ENCODE results near the gene NFATC4. TPM values are rescaled to one million over a fixed set of nuclear protein-coding genes. Genes with fewer than 3 reads are reported as not detected.
"Not testable (repeated sequence)": the region's sequence is repeated elsewhere in the genome, so short reads cannot be mapped to it uniquely, and the experiment has no call there.

Gene NFATC4
- total RNA-seq, 1 donor from 2014 or later = 42.5 TPM

DNA sequence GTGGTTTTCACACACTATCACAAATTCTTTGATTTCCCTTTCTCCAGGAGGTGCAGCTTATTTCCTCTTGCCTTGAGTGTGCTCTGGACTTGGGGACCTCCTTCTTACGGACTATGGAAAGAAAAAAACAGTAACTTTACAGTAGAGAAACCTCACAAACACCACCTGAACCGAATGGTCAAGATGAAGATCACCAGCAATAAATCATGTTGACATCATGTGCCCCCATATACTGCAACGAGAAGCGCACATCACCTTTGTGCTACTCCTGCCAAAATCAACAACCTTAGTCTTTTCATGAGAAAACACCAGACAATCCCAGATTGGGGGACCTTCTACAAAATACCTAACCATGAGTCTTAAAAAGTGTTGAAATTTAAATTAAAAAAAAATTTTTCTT is 17.5 kb downstream of the NFATC4 start:
- no peak for DNase-seq (ENCODE audit: extremely low read depth, low read depth, low spot score)

DNA sequence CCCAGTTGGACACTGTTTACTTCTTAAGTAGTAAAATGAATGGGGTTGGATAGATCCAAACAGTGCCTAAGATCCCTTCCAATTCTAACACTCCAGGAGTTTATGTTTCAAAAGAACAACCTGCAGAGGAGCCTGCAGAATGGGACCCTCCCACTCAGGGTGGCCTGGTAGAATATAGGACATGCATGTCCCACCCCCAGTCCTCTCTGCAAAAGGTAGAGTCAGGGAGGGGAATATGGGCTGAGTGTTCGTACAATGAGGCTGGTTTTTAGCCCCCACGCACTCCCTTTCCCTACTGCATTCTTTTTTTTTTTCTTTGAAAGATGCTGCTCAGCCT is 19.0 kb downstream of the NFATC4 start:
- DNase-seq (ENCODE audit: extremely low read depth, low read depth, low spot score) = no peak

DNA sequence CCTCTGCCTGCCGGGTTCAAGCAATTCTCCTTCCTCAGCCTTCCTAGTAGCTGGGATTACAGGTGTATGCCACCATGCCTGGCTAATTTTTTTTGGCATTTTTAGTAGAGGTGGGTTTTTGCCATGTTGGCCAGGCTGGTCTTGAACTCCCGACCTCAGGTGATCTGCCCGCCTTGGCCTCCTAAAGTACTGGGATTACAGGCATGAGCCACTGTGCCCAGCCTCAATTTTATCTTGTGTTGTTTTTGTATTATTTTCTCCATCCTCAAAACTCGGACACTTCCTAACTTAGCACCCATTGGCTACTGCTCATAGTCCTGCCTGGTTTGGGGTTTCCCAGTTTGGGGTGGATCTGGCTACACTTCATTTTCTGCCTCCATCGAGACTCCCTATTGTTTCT is 19.6 kb downstream of the NFATC4 start:
- DNase-seq (ENCODE audit: extremely low read depth, low read depth, low spot score) = not testable (repeated sequence)

DNA sequence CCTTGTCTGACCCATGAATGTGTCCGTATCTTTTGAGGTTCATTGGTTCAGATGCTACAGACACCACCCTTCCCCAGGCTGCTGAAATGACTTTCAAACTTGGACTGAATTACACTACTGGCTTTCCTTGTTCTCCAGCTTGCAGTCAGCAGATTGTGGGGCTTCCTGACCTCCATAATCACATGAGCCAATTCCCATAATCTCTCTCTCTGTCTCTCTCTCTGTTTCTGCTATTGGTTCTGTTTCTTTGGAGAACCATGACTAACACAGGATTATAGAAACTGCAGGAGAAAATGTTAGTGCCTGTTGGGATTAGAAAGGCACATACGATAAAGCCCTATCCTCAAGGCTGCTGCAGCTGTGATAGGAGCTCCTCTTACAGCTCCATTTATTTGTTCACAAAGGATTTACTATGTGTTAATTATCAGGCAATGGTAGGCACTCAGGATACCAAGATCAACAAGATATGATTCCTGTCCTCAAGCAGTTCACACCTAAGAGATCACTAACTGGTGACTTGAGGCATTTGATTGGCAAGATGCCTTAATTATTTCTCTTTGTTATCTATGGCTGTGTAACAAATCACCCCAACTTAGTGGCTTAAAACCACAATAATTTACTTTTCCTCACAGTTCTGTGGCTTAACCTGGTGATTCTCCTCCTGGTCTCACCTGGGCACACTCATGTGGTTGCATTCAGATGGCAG is 20.6 kb downstream of the NFATC4 start:
- DNase-seq (ENCODE audit: extremely low read depth, low read depth, low spot score) = no peak

DNA sequence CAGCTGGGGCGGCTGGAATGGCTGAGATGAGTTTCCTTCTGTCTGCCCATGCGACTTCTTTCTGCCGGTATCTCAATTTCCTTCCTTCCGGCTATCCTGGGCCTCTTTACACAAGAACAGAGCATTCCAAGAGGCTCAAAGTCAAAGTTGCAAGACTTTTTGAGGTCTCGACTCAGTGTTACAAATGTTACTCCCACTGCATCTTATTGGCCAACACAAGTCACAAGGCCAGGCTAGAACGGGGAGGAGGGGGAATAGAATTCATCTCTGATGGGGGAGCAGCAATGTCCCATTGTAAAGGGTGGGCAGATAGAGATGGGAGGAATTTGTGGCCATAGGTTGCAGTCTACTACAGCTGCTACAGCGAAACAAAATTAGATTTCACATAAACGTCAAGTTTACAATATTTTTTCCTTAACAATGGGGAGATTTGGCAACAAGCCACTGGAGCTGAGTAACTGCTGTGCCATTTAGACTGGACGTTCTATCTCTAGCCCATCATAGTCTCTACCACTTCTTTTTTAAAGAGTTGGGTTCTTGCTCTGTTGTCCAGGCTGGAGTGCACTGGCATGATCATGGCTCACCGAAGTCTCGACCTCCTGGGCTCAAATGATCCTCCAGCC is 21.4 kb downstream of the NFATC4 start:
- DNase-seq (ENCODE audit: extremely low read depth, low read depth, low spot score) = peak; percentile 12

DNA sequence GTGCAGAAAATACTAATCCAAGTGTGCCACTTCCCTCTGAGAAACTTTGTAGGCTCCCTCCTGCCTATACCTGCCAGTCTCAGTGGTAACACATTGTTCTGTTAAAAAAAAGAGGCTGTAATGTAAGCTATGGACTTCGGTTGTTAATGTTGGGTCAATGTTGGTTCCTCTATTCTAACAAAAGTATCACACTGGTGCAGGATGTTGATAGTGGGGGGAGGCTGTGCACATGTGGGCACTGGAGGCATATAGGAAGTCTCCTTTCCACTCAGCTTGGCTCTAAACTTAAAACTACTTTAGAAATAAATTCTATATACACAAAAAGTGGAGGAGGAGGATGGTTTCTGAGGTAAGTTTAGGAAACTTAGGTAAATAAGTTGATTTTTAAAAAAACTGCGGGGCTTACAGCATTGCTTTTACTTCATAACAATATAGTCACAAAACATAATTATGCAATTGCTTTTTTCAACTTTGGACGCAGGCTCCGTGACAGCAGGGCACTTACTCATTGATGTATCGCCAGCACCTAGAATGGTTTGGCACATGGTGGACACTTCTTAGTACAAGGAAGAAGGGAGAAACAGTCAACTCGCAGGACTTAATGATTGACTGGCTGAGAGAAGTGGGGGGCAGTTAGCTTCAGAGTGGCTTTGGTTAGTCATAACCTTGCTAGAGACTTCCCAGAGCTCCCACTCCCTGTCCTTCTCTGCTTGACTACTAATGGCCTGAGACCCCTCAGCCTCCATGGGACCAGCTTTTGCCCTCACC is 22.9 kb downstream of the NFATC4 start:
- DNase-seq (ENCODE audit: extremely low read depth, low read depth, low spot score) = no peak

DNA sequence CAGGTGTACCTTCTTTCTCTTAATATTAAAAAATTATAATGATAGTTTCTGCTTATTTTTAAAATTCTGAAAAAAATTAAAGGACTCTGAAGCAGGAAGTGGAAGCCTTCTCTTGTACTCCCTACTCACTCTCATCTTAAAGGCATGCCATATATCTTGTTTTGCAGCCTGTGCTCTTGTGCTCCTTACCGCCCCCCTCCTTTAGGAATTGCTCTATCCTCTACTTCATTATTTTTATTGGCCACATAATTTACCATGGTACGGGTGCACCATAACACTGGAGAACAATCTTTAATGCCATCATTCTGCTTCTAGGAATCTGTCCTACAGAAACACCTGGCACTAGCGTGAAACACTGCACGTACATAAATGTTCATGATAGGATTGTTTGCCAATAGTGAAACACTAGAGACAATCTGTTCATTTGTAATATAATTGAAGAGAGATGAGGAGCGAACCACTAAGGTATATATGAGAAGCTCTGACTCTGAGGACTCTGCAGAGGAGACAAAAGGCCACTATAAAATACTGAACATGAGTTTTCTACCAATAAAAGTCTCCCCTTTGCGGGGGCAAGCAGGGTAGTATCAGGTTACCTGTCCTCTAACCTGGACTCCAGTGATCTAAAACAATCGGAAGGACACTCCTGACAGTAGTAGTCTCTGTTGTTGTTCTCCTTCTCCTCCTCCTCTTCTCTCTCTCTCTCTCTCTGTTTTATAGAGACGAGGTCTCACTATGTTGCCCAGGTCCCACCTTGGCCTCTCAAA is 24.5 kb downstream of the NFATC4 start:
- peak; percentile 7 for DNase-seq (ENCODE audit: extremely low read depth, low read depth, low spot score)

DNA sequence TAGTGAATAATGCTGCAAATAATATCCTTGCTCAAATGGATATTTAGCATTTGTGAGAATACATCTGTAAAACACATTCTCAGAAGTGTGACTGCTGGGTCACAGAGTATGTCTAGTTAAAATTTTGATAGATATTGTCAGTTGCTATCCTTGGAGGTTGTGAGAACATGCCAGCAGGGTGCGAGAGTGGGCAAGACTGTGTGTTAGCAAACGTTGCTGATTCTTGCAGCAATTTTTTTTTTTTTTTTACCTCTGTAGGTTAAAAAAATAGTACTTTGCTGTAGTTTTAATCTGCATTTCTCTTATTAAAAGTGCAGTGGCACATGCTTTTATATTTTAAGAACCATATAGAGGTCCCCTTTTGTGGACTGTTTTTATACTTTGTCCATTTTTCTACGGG is 26.3 kb downstream of the NFATC4 start:
- no peak for DNase-seq (ENCODE audit: extremely low read depth, low read depth, low spot score)

DNA sequence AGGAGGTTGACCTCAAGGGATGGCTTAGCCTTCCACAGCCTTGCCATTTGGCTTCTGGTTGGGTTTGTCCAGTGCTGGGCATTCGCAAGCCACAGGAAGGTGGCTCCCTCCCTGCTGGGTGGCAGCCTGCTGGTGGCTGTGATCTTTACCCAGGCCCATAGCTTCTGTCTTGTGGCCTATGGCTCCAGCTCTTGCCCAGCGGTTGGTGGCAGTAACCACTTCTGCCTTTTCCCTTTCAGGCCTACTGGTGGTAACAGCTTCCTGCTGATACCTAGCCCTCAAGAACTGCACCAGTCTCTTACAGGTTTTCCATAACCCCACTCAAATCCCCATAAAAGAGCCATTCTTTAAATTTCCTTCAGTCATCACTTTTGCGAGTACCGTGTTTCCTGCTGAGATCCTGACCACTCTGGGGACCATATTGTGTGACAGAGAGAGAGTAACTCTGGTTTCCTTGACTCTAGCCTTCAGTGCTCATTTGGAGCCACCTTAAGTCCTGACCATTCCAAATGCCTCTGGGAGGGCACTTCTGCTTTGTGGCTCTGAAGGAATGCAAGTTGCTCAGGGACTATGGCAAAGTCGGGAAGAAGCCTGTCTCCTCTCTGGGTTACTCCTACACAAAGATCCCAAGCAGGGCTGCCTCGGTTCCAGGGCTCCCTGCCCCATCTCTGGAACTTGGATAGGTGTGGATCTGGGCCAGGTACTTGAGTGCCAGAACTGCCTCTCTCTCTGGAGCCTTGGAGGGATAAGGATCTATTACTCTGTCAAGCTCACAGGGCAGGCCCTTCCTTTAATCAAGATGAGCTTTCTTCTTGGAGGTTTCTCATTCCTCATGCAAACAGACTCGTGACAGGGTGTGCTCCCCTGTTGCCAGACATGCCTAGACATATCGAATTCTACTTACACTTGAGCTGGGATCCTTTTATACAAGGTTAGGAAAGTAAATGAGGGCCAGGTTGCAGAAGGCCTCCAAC is 27.9 kb downstream of the NFATC4 start:
- no peak for DNase-seq (ENCODE audit: extremely low read depth, low read depth, low spot score)

DNA sequence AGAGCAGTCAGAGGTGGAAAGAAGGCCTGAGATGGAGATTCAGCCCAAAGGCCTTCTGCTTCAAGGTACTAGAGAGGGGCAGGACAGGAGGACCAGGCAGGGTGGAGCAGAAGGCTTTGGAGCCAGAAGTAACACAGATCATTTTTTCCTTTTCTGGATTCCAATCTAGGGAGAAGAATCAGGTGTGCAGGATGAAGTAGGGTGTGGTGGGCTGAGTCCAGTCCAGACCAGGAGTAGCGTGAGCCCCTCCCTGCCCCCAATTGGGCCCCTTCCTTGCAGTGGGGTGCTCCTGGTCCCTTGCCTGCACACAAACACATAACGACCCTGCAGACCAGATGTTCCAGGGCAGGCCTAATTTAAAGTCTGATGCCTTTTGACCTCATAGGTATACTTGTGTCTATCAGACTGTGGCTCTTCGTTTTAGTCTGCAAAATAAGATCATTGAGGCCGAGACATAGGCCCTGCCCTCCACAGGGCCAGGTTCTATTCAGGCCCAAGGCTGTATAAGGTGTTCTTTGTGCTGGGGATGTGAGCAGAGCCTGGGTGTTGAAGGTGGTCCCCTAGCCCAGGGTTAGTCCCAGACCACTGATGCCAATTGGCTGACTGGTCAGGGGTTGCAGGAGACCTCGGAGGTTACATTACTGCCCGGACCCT is 29.8 kb downstream of the NFATC4 start:
- no peak for DNase-seq (ENCODE audit: extremely low read depth, low read depth, low spot score)

DNA sequence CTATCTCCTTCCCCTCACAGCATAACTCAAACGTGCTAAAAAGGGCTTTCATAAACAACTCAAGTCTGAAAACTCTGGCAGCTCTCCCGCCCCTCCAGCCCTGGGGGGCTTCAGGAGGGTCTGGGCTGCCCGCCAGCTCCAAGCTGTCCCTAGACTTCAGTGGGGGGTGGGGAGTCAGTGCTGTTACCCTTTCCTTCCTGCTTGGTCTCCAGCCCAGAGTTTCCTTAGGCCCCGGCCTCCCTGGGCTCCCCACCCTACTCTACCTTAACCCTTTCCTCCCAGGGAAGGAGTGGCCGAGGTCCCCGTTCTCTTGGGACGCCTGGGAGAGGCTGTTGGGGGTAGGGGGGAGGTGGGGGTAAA is 30.3 kb downstream of the NFATC4 start:
- DNase-seq (ENCODE audit: extremely low read depth, low read depth, low spot score) = no peak

DNA sequence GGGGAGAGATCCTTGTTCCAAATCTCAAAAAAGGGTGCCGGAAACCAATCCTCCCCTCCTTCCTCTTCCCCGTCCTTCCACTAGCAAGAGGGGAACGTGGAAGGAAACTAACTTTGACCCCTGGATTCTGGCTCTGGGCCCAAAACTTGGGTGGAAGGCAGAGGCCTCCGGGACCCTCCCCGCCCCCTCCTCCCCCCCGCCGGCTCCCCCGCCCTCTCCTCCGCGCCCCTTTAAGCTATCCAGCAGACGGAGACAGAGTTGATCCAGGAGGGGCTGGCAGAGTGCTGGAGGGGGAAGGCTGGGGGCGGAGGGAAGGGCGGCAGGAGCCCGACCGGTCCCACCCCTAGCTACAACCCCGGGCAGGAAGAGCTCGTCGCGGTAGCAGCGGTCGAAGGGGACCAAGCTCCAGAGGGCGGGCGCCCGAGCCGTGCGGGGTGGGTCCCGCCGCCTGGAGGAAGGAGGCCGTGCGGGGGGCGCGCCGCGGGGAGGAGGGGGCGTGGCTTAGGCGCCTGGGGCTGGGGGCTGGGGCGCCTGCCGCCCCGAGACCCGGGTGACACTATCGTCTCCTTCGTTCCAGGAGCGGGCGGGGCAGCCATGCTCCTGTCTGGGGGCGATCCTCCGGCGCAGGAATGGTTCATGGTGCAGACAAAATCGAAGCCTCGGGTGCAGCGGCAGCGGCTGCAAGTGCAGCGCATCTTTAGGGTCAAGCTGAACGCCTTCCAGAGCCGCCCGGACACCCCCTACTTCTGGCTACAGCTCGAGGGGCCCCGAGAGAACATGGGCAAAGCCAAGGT is 30.9 kb downstream of the NFATC4 start, which contains the start of gene NYNRIN:
NYNRIN (plus strand) TSS at position 351 of the 794 bp plus-strand sequence; CDS start at position 595, 244 bp downstream.
- DNase-seq (ENCODE audit: extremely low read depth, low read depth, low spot score) = no peak

DNA sequence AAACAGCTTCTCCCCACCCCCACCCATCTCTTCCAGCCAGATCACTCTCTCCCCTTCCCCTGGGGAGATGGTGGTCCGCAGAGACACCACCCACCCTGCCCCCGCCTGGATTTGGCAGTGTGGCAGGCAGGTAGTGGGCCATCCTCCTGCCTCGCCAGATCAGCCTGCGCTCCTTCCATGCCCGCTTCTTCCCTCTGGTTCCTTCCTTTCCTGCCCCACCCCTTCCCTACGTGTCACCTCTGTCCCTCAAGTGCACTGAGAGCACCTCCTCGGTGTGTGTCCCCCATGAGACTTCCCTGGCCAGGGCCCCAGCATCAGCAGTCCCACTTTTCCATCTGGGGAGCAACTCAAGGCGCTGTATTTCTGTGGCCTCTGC is 31.5 kb downstream of the NFATC4 start:
- no peak for DNase-seq (ENCODE audit: extremely low read depth, low read depth, low spot score)

DNA sequence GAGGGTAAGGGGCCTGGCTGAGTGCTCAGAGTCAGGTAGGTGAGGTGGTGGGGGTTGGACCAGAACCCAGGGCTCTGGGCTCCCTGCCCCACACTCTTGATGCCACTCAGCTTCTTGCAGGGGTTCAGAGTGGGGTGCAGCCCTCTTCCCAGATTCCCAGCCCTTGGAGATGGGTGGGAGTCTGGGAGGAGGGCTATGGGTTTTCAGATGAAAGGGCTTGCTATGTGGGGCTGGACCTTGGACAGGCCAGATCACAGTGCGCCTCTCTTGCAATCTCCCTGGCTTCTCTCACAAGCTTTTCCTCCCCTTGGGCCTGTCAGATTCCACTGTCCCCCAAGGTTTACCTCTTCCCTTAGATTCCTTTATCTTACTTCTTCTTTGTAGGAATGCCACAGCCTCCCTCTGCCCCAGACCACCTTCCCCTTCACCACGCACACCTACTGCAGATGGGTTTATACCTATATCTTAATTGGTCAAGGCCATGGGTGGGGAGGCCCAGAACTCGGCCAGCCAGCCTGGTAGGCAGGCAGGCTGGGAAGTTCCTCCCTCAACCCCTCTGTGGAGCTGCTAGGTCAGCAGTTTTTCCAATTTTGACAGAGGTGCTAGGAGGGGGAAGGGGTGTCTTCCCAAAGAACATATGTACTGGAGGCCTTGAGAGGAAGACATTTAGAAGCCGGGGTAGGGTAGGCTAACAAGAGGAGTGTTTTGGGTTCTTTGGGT is 32.2 kb downstream of the NFATC4 start:
- no peak for DNase-seq (ENCODE audit: extremely low read depth, low read depth, low spot score)

DNA sequence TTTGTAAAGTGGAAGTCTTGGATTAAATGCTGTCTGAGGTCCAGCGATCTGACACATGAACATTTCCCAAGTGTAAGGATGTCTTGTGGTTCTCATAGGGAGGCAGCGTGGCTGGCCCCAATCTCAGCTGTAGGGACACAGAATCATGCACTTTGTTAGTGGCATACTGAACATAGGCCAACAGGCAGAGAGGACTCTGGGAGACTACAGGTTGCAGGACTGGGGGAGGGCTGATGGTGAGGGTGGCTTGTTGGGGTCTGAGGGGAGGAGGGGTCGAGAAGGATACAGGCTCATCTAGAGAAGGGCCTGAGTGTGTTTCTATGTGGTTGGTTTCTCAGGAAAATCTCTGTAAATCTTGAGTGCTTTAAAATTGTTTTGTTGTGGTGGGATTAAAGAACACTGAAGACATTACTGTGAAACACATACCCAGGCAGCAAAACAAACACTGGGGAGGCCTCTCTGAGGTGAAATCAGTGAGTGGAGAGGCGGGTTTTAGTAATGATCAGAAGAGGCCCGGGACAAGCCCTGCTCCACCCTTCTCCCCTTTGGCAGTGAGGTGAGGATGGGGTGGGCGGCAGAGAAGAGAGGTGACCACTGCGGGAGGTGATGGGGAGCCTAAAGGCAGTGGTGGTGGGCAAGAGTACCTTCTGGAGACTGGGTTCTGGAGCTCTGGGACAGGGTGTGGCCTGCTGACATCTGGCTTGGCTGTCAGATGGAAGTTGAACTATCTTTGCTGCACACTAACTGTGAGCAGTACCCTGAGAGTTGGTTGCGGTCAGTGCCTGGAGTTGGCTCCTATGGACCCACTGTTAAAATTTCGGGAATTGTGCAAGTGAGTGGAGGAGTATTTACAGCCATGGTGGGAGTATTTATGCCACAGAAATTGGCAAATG is 34.1 kb downstream of the NFATC4 start:
- no peak for DNase-seq (ENCODE audit: extremely low read depth, low read depth, low spot score)

DNA sequence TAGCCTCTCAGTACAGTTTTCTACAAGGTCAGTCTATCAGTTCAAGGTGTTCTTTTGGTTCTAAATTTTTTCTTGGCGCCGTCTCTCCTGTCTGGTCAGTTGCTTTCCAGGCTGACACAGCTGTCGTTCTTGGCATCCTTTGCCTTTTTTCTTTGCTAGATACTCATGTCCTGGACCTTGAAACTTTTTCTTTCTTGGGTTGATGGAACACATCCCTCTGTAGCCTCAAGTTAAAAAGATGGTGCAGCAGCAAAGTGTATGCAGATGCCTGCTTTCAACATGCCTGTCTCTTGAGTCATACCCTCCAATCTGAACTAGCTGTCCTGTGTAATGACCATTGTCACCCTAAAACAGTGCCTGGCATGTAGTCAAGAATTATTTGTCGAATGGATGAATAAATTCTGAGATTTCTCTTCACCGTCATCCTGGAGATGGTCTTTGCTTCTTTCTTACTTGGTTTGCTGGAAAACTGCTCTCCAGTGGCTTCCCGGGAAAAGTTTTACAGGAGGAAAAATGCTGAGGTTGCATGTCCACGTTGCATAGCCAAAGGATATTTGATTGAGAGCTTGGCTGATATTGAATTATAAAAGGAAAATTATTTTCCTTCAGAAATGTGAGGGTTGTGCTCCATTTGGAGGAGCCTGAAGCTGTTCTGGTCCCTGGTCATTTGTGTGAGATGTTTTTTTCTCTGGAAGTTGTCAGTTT is 35.5 kb downstream of the NFATC4 start:
- DNase-seq (ENCODE audit: extremely low read depth, low read depth, low spot score) = no peak

DNA sequence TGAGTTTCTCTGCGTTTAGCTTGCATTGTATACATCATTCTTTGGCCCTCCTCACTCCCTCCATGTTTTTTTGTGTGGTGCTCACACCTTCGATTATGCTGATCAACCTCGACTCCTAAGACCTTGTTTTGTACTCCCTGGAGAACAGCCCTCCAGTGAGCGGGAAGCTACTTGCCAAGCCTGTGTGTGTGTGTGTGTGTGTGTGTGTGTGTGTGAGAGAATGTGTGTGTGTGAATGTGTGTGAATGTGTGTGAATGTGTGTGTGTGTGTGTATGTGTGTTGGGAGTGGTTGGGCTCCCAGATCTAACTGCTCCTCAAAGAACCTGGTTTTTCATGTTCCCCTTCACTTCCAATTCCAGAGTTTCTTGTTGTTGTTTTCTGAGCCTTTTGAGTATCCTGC is 36.8 kb downstream of the NFATC4 start:
- DNase-seq (ENCODE audit: extremely low read depth, low read depth, low spot score) = no peak
